ENCODE results near the gene RCC2.

DNA sequence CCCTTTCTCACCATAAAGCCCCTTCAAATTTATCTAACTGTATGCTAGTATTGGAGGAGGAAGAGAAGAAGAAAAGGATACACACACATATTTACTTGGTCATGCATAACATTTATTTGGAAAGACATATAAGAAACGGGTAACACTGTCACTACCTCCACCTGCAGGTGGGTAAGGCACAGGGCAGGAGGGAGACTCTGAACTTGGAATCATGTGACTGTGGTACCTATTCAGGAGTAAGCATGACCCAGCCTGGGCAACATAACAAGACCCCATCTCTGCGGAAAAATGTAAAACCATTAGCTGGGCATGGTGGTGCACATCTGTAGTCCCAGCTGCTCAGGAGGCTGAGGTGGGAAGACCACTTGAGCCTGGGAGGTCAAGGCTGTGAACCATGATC is 68.9 kb downstream of the RCC2 start:
- no peak for TF ChIP-seq TCF7L2 (IDR thresholded peaks at IDR 0.05; ENCODE audit: borderline replicate concordance, low read depth, low read length)
- TF ChIP-seq, protein P1, sequence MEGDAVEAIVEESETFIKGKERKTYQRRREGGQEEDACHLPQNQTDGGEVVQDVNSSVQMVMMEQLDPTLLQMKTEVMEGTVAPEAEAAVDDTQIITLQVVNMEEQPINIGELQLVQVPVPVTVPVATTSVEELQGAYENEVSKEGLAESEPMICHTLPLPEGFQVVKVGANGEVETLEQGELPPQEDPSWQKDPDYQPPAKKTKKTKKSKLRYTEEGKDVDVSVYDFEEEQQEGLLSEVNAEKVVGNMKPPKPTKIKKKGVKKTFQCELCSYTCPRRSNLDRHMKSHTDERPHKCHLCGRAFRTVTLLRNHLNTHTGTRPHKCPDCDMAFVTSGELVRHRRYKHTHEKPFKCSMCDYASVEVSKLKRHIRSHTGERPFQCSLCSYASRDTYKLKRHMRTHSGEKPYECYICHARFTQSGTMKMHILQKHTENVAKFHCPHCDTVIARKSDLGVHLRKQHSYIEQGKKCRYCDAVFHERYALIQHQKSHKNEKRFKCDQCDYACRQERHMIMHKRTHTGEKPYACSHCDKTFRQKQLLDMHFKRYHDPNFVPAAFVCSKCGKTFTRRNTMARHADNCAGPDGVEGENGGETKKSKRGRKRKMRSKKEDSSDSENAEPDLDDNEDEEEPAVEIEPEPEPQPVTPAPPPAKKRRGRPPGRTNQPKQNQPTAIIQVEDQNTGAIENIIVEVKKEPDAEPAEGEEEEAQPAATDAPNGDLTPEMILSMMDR (tag by site-specific recombination; IDR thresholded peaks at IDR 0.05) = peak; percentile 35; the same call in 1 of the 2 replicates
- no peak for TF ChIP-seq GLI2 (tag by site-specific recombination; IDR thresholded peaks at IDR 0.05; ENCODE audit: borderline replicate concordance, low read depth)
- TF ChIP-seq ZNF23 (tag by site-specific recombination; IDR thresholded peaks at IDR 0.05; ENCODE audit: borderline replicate concordance) = no peak
- no peak for TF ChIP-seq ZBTB21 (tag by site-specific recombination; IDR thresholded peaks at IDR 0.05)

Data from HEK293 (cell line).